ENCODE results near the gene WDR36. TPM values are rescaled to one million over a fixed set of nuclear protein-coding genes. Genes with fewer than 3 reads are reported as not detected.

WDR36 gene
- total RNA-seq, 4 donors from 2014 or later, result 13.4 to 16.5 (median 14.7) TPM

DNA sequence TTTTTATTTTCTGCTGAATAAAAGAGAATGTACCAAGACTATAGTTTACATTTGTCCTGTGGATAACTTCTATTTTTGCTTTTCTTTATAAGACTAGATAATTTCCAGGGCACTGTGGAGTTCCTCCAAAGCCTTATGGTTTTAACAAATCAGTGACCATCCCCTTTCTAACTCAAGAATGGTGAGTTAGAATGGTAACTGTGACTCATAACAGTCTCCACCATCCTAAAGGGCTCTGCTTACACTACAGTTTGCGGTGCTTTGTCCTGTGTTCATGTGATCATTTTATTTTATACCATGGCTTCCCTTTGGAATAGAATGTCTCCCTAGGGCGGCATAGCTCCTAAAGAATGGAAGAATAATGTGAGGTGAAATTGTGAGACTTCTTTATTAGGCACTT, 30.2 kb downstream of the WDR36 start:
- DNase-seq, result no peak
- H3K36me3 ChIP-seq, result peaks cover 0 to 76% (median 0%) of the 10 kb centered on the region in 3 donors
- H3K9me3 ChIP-seq, result no peaks in the 10 kb centered on the region
- H3K4me1 ChIP-seq, result no peaks in the 10 kb centered on the region
- TF ChIP-seq POLR2A (IDR thresholded peaks at IDR 0.05), result no peak
- TF ChIP-seq, protein P1, sequence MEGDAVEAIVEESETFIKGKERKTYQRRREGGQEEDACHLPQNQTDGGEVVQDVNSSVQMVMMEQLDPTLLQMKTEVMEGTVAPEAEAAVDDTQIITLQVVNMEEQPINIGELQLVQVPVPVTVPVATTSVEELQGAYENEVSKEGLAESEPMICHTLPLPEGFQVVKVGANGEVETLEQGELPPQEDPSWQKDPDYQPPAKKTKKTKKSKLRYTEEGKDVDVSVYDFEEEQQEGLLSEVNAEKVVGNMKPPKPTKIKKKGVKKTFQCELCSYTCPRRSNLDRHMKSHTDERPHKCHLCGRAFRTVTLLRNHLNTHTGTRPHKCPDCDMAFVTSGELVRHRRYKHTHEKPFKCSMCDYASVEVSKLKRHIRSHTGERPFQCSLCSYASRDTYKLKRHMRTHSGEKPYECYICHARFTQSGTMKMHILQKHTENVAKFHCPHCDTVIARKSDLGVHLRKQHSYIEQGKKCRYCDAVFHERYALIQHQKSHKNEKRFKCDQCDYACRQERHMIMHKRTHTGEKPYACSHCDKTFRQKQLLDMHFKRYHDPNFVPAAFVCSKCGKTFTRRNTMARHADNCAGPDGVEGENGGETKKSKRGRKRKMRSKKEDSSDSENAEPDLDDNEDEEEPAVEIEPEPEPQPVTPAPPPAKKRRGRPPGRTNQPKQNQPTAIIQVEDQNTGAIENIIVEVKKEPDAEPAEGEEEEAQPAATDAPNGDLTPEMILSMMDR (IDR thresholded peaks at IDR 0.05), result no peak
- no peak overlapping the region for H3K27ac ChIP-seq
- H3K27me3 ChIP-seq, result no peaks in the 10 kb centered on the region
- H3K4me3 ChIP-seq, result no peak overlapping the region

DNA sequence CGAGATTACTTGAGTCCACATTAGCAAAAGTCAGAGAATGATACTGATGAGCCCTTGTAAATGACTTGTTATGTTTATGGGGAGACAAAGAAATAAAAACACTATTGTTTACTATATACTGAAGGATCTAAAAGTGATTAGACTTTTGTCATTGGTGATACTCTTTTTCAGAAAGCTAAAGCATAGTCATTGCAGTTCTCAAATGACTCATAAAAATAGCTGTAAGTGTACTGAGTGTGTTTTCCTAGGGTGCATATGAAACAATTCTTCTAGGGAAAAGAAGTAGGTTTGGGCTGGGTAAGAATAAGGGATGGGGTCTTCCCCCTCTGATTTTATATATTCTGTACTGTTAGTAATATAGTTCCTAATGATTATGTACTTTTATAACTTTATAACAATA, 32.6 kb downstream of the WDR36 start:
- peaks cover 0 to 70% (median 0%) of the 10 kb centered on the region in 3 donors for H3K36me3 ChIP-seq
- H3K4me3 ChIP-seq, result no peak overlapping the region
- no peaks in the 10 kb centered on the region for H3K9me3 ChIP-seq
- H3K4me1 ChIP-seq, result no peaks in the 10 kb centered on the region
- H3K27me3 ChIP-seq, result no peaks in the 10 kb centered on the region
- no peak overlapping the region for H3K27ac ChIP-seq
- no peak for TF ChIP-seq POLR2A (IDR thresholded peaks at IDR 0.05)
- TF ChIP-seq, protein P1 (IDR thresholded peaks at IDR 0.05), result no peak
- DNase-seq, result no peak

DNA sequence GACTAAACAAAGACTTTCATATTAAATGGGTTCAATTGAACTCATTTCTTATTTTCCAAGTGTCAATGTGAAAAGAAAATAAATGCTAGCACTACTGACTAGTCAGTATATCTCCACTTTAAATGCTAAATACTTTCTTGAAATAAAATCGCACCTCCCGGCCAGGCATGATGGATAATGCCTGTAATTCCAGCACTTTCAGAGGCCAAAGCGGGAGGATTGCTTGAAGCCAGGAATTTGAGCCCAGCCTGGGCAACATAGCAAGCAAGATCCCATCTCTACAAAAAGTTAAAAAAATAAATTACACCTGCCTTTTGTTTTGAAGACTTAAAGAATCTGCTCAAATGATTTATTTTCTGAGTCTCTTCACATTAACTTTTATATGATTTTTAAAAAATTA, 34.7 kb downstream of the WDR36 start:
- DNase-seq, result no peak
- peaks cover 0 to 54% (median 0%) of the 10 kb centered on the region in 3 donors for H3K36me3 ChIP-seq

DNA sequence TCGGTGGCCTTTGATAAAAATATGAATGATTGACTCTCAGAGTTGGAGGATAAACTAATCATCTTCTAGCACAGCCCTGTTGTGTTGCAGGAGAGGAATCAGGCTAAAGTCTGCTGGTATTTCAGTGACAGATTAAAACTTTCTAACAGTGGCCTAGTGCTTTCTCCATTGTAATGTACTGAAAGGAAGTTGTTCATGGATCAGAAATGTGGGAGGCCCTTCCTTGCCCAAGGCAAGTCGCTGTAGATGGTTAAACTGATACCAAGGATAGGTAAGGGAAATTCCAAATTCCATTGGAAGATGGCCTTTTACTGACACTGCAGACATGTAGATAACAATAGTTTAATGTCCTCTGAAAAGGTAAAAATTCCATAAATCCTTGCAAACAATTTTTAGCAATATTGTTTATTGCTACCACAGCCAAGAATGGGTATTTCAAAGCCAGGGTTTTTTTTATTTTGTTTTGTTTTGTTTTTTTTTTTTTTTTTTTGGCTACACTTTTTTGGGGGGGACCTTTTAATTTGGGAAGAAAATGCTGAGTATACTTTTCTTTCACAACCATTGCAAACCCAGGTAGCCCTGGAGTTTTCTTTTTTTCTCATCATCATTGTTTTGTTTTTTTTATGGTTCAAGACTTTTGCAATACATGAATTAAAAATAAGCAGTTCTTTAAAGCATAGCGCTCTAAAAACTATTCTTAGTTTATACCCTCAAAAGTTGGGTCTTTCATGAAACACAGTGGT, 35.5 kb downstream of the WDR36 start:
- Histone ChIP-seq H3K36me3 (peaks cover 0 to 46% (median 0%) of the 10 kb centered on the region in 3 donors), H3K4me3 (no peak overlapping the region), H3K9me3 (no peaks in the 10 kb centered on the region), H3K27me3 (no peaks in the 10 kb centered on the region), H3K4me1 (no peaks in the 10 kb centered on the region), H3K27ac (no peak overlapping the region)
- TF ChIP-seq, protein P1 (IDR thresholded peaks at IDR 0.05), result no peak
- no peak for DNase-seq

More for the DNA sequence above, 34.7 kb downstream of the WDR36 start:
- no peaks in the 10 kb centered on the region for H3K4me1 ChIP-seq
- TF ChIP-seq, protein P1 (IDR thresholded peaks at IDR 0.05), result no peak
- no peak for TF ChIP-seq POLR2A (IDR thresholded peaks at IDR 0.05)
- no peaks in the 10 kb centered on the region for H3K9me3 ChIP-seq
- H3K27ac ChIP-seq, result no peak overlapping the region
- no peaks in the 10 kb centered on the region for H3K27me3 ChIP-seq
- no peak overlapping the region for H3K4me3 ChIP-seq

DNA sequence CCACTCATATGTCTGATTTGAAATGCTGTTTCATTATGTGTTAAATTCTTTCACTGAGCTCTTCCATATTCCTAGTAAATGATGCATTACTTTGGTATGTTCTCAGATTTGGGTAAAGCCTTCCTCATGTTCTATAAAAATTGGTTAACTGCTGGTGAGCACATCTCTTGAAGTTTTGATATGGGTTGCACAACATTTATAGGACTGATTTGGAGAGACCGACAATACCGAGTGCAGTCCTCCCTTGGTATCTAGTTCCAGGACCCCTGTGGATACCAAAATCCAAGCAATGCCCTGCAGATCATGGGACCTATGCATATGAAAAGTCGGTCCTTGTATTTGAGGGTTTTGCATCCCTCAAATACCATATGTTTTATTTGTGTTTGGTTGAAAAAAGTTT, 37.8 kb downstream of the WDR36 start:
- no peaks in the 10 kb centered on the region for H3K9me3 ChIP-seq
- TF ChIP-seq, protein P1 (IDR thresholded peaks at IDR 0.05), result no peak
- no peak for TF ChIP-seq POLR2A (IDR thresholded peaks at IDR 0.05)
- H3K4me3 ChIP-seq, result no peak overlapping the region
- H3K27me3 ChIP-seq, result no peaks in the 10 kb centered on the region
- peaks cover 0 to 25% (median 0%) of the 10 kb centered on the region in 3 donors for H3K36me3 ChIP-seq
- no peak for DNase-seq
- no peaks in the 10 kb centered on the region for H3K4me1 ChIP-seq
- no peak overlapping the region for H3K27ac ChIP-seq
